ENCODE data around the gene ABCA4. TPM values are rescaled to one million over a fixed set of nuclear protein-coding genes. Genes with fewer than 3 reads are reported as not detected.

The ABCA4 gene
- total RNA-seq, 1 donor from 2014 or later = 0.49 TPM

DNA sequence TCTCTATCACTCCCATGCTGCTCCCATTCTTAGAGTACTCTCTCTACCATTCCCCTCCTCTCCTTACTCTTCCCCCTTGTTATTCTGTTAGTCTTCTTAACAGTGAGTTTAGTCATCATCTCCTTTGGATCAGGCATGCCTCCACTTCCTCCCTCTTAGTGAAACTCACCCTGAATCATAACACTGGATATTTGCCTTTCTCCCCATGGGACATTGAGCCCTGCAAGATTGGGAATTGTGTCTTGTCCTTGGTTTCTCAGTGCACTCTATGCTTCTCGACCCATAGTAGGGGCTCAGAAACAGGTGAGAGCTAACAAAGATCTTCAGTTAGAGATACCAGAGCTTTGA, 143.4 kb downstream of the ABCA4 start:
- peaks cover 14% of the 10 kb centered on the region for H3K4me1 ChIP-seq
- H3K9me3 ChIP-seq = no peaks in the 10 kb centered on the region
- intact Hi-C loops (cut with DNase I) = no loop called here
- TF ChIP-seq POLR2AphosphoS5 (IDR thresholded peaks at IDR 0.05; ENCODE audit: insufficient read depth in 1 of 2, low read depth in 1 of 2) = no peak
- no peak for TF ChIP-seq POLR2A (IDR thresholded peaks at IDR 0.05)
- TF ChIP-seq, protein P1, sequence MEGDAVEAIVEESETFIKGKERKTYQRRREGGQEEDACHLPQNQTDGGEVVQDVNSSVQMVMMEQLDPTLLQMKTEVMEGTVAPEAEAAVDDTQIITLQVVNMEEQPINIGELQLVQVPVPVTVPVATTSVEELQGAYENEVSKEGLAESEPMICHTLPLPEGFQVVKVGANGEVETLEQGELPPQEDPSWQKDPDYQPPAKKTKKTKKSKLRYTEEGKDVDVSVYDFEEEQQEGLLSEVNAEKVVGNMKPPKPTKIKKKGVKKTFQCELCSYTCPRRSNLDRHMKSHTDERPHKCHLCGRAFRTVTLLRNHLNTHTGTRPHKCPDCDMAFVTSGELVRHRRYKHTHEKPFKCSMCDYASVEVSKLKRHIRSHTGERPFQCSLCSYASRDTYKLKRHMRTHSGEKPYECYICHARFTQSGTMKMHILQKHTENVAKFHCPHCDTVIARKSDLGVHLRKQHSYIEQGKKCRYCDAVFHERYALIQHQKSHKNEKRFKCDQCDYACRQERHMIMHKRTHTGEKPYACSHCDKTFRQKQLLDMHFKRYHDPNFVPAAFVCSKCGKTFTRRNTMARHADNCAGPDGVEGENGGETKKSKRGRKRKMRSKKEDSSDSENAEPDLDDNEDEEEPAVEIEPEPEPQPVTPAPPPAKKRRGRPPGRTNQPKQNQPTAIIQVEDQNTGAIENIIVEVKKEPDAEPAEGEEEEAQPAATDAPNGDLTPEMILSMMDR (IDR thresholded peaks at IDR 0.05) = no peak
- no peak overlapping the region for H3K27ac ChIP-seq
- H3K4me3 ChIP-seq = no peak overlapping the region
- H3K36me3 ChIP-seq = no peaks in the 10 kb centered on the region
- DNase-seq (ENCODE audit: extremely low spot score in 2 of 2) = no peak
- no peaks in the 10 kb centered on the region for H3K27me3 ChIP-seq

DNA sequence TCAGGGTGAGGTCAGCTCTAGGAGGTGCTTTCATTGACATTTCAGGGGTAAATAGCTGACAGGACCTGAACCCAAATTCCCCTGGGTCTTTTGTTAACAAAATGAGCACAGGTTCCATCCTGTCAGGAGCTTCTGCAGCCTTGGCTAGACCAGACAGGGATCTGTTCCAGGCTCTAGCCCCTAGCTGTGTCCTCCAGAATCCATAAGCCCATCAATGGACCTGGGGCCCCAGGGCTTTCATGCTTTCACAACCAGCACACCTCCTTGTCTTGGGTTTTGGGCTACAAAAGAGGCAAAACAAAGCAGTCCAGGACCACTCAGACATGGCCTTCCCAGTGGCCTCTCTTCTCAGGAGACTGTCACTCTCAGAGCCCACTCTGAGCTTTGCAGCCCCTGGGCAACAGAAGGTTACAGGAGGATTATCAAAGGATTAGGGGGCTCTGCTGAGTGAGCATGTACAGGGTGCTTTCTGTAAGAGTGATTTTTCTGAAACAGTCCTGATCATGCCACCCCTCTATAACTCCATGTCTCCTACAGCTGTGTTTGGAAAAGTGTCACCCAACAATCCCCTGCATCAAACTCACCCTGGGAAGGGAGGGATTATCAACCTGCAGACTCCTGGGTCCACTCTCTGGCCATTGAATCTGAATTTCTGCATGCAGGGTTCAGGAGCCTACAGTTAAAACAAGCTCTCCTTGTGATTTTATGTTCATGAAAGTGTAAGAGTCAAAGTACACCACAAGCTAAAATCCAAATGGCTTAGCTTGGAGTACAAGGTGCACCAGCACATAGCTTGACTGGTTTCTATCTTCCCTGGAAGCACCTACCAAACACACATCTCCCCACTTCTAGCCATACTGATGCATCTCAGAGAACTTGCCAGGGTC, 144.0 kb downstream of the ABCA4 start:
- TF ChIP-seq, protein P1 (IDR thresholded peaks at IDR 0.05) = no peak
- TF ChIP-seq POLR2A (IDR thresholded peaks at IDR 0.05) (no peak), POLR2AphosphoS5 (IDR thresholded peaks at IDR 0.05; ENCODE audit: insufficient read depth in 1 of 2, low read depth in 1 of 2) (no peak)
- Histone ChIP-seq H3K9me3 (no peaks in the 10 kb centered on the region), H3K4me3 (no peak overlapping the region), H3K36me3 (no peaks in the 10 kb centered on the region), H3K27me3 (no peaks in the 10 kb centered on the region), H3K4me1 (peaks cover 14% of the 10 kb centered on the region), H3K27ac (no peak overlapping the region)
- DNase-seq (ENCODE audit: extremely low spot score in 2 of 2) = no peak
- intact Hi-C loops (cut with DNase I) = no loop called here

DNA sequence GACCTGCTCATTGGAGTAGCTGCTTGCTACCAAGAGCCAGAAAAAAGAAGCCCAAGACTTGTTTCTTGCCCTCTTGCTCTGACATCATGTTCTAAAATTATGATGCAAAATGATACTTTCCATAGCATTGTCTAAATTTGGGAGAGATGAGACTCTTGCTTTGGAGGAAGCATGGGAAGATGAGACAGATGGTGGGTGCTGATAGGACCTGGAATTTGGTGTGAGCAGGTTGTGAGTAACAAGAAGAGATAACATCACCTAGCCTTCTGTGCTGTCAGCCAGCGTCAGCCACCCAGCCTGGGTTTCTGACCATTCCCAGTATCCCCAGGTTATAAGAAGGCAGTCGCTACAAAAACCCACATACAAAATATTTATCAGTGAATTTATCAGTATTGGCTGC, 144.7 kb downstream of the ABCA4 start:
- Histone ChIP-seq H3K4me3 (no peak overlapping the region), H3K36me3 (no peaks in the 10 kb centered on the region), H3K4me1 (peaks cover 14% of the 10 kb centered on the region), H3K9me3 (no peaks in the 10 kb centered on the region), H3K27me3 (no peaks in the 10 kb centered on the region), H3K27ac (no peak overlapping the region)
- intact Hi-C loops (cut with DNase I) = no loop called here
- DNase-seq (ENCODE audit: extremely low spot score in 2 of 2) = no peak
- no peak for TF ChIP-seq POLR2A (IDR thresholded peaks at IDR 0.05)
- TF ChIP-seq POLR2AphosphoS5 (IDR thresholded peaks at IDR 0.05; ENCODE audit: insufficient read depth in 1 of 2, low read depth in 1 of 2) = no peak
- TF ChIP-seq, protein P1 (IDR thresholded peaks at IDR 0.05) = no peak

DNA sequence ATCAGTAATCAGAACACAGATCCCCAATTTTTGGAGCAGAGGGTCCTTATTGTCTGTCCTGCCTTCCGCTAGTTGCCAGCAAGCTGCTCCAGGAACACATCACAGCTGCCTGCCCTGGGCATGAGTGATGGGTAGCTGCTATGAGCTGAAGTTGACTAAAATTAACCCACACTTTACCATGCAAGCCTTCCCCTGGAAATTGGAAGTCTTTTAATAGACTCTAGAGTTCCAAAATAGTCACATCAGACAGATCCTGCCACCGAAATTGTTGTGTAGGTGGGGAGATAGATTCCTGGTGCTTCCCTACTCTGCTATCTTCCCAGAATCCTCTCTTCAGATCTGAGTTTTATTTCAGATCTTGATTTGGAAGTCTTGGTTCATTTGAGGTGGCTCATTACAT, 148.6 kb downstream of the ABCA4 start:
- H3K36me3 ChIP-seq = no peaks in the 10 kb centered on the region
- intact Hi-C loops (cut with DNase I) = no loop called here
- no peaks in the 10 kb centered on the region for H3K4me1 ChIP-seq
- no peaks in the 10 kb centered on the region for H3K27me3 ChIP-seq
- H3K9me3 ChIP-seq = no peaks in the 10 kb centered on the region
- no peak overlapping the region for H3K27ac ChIP-seq
- TF ChIP-seq, protein P1 (IDR thresholded peaks at IDR 0.05) = no peak
- TF ChIP-seq POLR2AphosphoS5 (IDR thresholded peaks at IDR 0.05; ENCODE audit: insufficient read depth in 1 of 2, low read depth in 1 of 2) = no peak
- no peak for TF ChIP-seq POLR2A (IDR thresholded peaks at IDR 0.05)
- no peak for DNase-seq (ENCODE audit: extremely low spot score in 2 of 2)
- H3K4me3 ChIP-seq = no peak overlapping the region

DNA sequence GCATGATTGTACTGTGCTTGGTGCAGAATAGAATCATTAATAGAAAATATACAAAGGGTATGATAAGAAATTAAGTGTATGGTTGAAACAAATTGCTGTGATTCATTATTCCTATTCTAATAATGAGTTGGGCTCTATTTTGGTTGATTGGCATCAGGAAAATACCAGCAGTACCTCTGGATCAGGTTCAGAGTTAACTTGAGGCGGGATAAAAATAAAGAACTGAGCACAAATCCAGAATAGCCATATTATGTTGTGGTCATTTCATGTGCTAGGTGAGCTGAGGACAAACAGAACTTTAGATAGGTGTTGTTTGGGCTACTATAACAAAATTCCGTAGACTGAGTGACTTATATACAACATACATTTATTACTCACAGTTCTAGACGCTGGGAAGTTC, 151.1 kb downstream of the ABCA4 start:
- Histone ChIP-seq H3K4me1 (no peaks in the 10 kb centered on the region), H3K27me3 (no peaks in the 10 kb centered on the region), H3K4me3 (no peak overlapping the region), H3K36me3 (no peaks in the 10 kb centered on the region), H3K27ac (no peak overlapping the region), H3K9me3 (no peaks in the 10 kb centered on the region)
- no peak for DNase-seq (ENCODE audit: extremely low spot score in 2 of 2)
- intact Hi-C loops (cut with DNase I) = no loop called here
- no peak for TF ChIP-seq POLR2AphosphoS5 (IDR thresholded peaks at IDR 0.05; ENCODE audit: insufficient read depth in 1 of 2, low read depth in 1 of 2)
- no peak for TF ChIP-seq POLR2A (IDR thresholded peaks at IDR 0.05)
- TF ChIP-seq, protein P1 (IDR thresholded peaks at IDR 0.05) = no peak
